H1 (cell line): Measurements from ENCODE around the gene HPS5. TPM values are rescaled to one million over a fixed set of nuclear protein-coding genes. Genes with fewer than 3 reads are reported as not detected.

Experiments
- CTCF ChIA-PET: fragments of 300-600 bp; sonication (Branson Sonifier 250); formaldehyde crosslinking; loops from one replicate; lab custom pipeline; 2021; ENCODE audit not compliant: partially characterized antibody; lab: Charles Lee
- POLR2A ChIA-PET: fragments of 300-600 bp; sonication (Branson Sonifier 250); formaldehyde crosslinking; loops from one replicate; lab custom pipeline; 2021; ENCODE audit warnings: inconsistent platforms; ENCODE audit not compliant: partially characterized antibody; lab: Charles Lee
- DNase-seq, 2 experiments: peaks; one replicate each; pipeline versions ENCODE4 v3.0.0 to v3.0.0-alpha.2; 2010 to 2022; ENCODE audit warnings: low spot score in 2 of 2, low read depth in 1 of 2, mixed read lengths in 1 of 2
- FAIRE-seq: peaks from 2 replicates; lab custom pipeline; 2011; peaks lifted over from hg19 to GRCh38; lab: Jason Lieb, UNC
- H2AFZ ChIP-seq: 2 replicates; pipeline ENCODE4 v1.8.1; 2012; ENCODE audit warnings: low read length, inconsistent platforms
- H2AK5ac ChIP-seq: 2 replicates; pipeline ENCODE4 v1.6.1; 2013; ENCODE audit warnings: low read depth, low read length
- H2BK120ac ChIP-seq: replicated peaks from 2 replicates; pipeline ENCODE3; 2013; ENCODE audit warnings: low read depth, low read length, inconsistent platforms
- H2BK12ac ChIP-seq: 2 replicates; pipeline ENCODE4 v1.6.1; 2013; ENCODE audit warnings: low read depth, low read length
- H2BK15ac ChIP-seq: 2 replicates; pipeline ENCODE4 v1.6.1; 2013; ENCODE audit warnings: low read length
- H2BK20ac ChIP-seq: 2 replicates; pipeline ENCODE4 v1.6.1; 2013; ENCODE audit warnings: low read length
- H2BK5ac ChIP-seq: 2 replicates; pipeline ENCODE4 v1.6.1; 2013; ENCODE audit warnings: low read depth, low read length
- H3K14ac ChIP-seq: 2 replicates; pipeline ENCODE4 v1.6.1; 2013; ENCODE audit warnings: inconsistent platforms; ENCODE audit not compliant: insufficient read length
- H3K18ac ChIP-seq: 2 replicates; pipeline ENCODE4 v1.6.1; 2013; ENCODE audit warnings: low read length; ENCODE audit errors: extremely low read depth
- H3K23ac ChIP-seq: 2 replicates; pipeline ENCODE4 v1.6.1; 2013; ENCODE audit warnings: inconsistent platforms; ENCODE audit not compliant: insufficient read length
- H3K23me2 ChIP-seq: 2 replicates; pipeline ENCODE4 v1.6.1; 2013; ENCODE audit warnings: low read depth, low read length
- H3K27ac ChIP-seq: 2 replicates; pipeline ENCODE4 v1.6.1; 2011; ENCODE audit warnings: low read depth, low read length, inconsistent platforms
- H3K27me3 ChIP-seq, 4 experiments: replicated peaks in 1 of 4; 1 replicate in 1 of 4; 2 replicates in 3 of 4; pipeline versions ENCODE4 v1.6.1 to v1.8.1; 2011 to 2013; ENCODE audit warnings: low read length in 3 of 4, mild to moderate bottlenecking in 3 of 4, inconsistent platforms in 2 of 4, mixed read lengths in 2 of 4, moderate library complexity in 1 of 4; ENCODE audit not compliant: control insufficient read depth in 3 of 4, insufficient read depth in 3 of 4; ENCODE audit errors: extremely low read depth in 1 of 4
- H3K36me3 ChIP-seq, 4 experiments: 2 replicates each; pipeline versions ENCODE4 v1.6.1 to v1.8.1; 2011 to 2013; ENCODE audit warnings: mild to moderate bottlenecking in 4 of 4, low read length in 3 of 4, moderate library complexity in 2 of 4, control low read depth in 1 of 4, inconsistent platforms in 1 of 4; ENCODE audit not compliant: insufficient read depth in 4 of 4, control insufficient read depth in 2 of 4
- H3K4ac ChIP-seq: replicated peaks from 2 replicates; pipeline ENCODE3; 2013; ENCODE audit warnings: low read length, low read depth, mixed read lengths, inconsistent platforms; ENCODE audit not compliant: insufficient read length
- H3K4me1 ChIP-seq, 4 experiments: replicated peaks in 1 of 4; 1 replicate in 1 of 4; 2 replicates in 3 of 4; pipeline versions ENCODE4 v1.6.1 to v1.8.1; 2011 to 2013; ENCODE audit warnings: low read length in 3 of 4, inconsistent platforms in 2 of 4, mixed read lengths in 1 of 4; ENCODE audit not compliant: insufficient read depth in 4 of 4, control insufficient read depth in 3 of 4
- H3K4me2 ChIP-seq, 2 experiments: 2 replicates each; pipeline versions ENCODE4 v1.6.1 to v1.8.1; 2011 to 2013; ENCODE audit warnings: low read depth in 2 of 2, low read length in 2 of 2, control low read depth in 1 of 2, inconsistent platforms in 1 of 2, mild to moderate bottlenecking in 1 of 2; ENCODE audit not compliant: insufficient read depth in 1 of 2
- H3K4me3 ChIP-seq, 4 experiments: fragments of 200-600, 300-600 bp in 1 of 4; sonication (generic), shearing (Covaris generic), sonication (Bioruptor Twin) in 1 of 4; 2 replicates each; pipeline versions ENCODE4 v1.5.1 to v1.8.1; 2011 to 2016; ENCODE audit warnings: low read length in 4 of 4, low read depth in 3 of 4, control low read depth in 2 of 4, inconsistent platforms in 2 of 4, mild to moderate bottlenecking in 2 of 4, mixed read lengths in 1 of 4, moderate library complexity in 1 of 4; ENCODE audit not compliant: insufficient read depth in 2 of 4; ENCODE audit errors: extremely low read depth in 1 of 4
- H3K56ac ChIP-seq: replicated peaks from 2 replicates; pipeline ENCODE3; 2013; ENCODE audit warnings: low read depth, mild to moderate bottlenecking, mixed read lengths, low read length, inconsistent platforms; ENCODE audit not compliant: insufficient read length
- H3K79me1 ChIP-seq: 2 replicates; pipeline ENCODE4 v1.6.1; 2013; ENCODE audit warnings: low read depth, low read length, control low read depth
- H3K79me2 ChIP-seq, 2 experiments: 2 replicates each; pipeline versions ENCODE4 v1.6.1 to v1.8.1; 2012 to 2013; ENCODE audit warnings: low read length in 2 of 2, mild to moderate bottlenecking in 2 of 2, inconsistent platforms in 1 of 2; ENCODE audit not compliant: insufficient read depth in 2 of 2, control insufficient read depth in 1 of 2
- H3K9ac ChIP-seq, 4 experiments: replicated peaks in 1 of 4; 1 replicate in 1 of 4; 2 replicates in 3 of 4; pipeline versions ENCODE4 v1.6.1 to v1.8.1; 2011 to 2013; ENCODE audit warnings: low read depth in 3 of 4, low read length in 3 of 4, control low read depth in 2 of 4, mild to moderate bottlenecking in 2 of 4, moderate library complexity in 2 of 4, inconsistent platforms in 1 of 4; ENCODE audit errors: extremely low read depth in 1 of 4
- H3K9me3 ChIP-seq, 2 experiments: 2 replicates each; pipeline versions ENCODE4 v1.6.1 to v1.8.1; 2012 to 2013; ENCODE audit warnings: mild to moderate bottlenecking in 2 of 2, moderate library complexity in 2 of 2, control low read depth in 1 of 2, inconsistent platforms in 1 of 2, low read depth in 1 of 2, low read length in 1 of 2, mixed read lengths in 1 of 2; ENCODE audit not compliant: insufficient read depth in 2 of 2
- H4K20me1 ChIP-seq, 2 experiments: replicated peaks in 1 of 2; 2 replicates each; pipeline versions ENCODE3 to v1.8.1; 2011 to 2013; ENCODE audit warnings: inconsistent platforms in 2 of 2, low read length in 2 of 2, mild to moderate bottlenecking in 1 of 2; ENCODE audit not compliant: insufficient read depth in 2 of 2, control insufficient read depth in 1 of 2
- H4K5ac ChIP-seq: 2 replicates; pipeline ENCODE4 v1.6.1; 2013; ENCODE audit warnings: low read length, low read depth, mixed read lengths, inconsistent platforms; ENCODE audit not compliant: insufficient read length
- H4K8ac ChIP-seq: 2 replicates; pipeline ENCODE4 v1.8.0; 2013; ENCODE audit warnings: mild to moderate bottlenecking, moderate library complexity, low read length, inconsistent platforms; ENCODE audit not compliant: insufficient read depth; ENCODE audit errors: extremely low read depth
- H4K91ac ChIP-seq: replicated peaks from 2 replicates; pipeline ENCODE3; 2013; ENCODE audit warnings: low read length, mixed read lengths, inconsistent platforms; ENCODE audit not compliant: insufficient read length
- ATF2 ChIP-seq: IDR thresholded peaks from 2 replicates; pipeline ENCODE4 v1.6.1; 2012; ENCODE audit warnings: low read length, inconsistent platforms
- CHD2 ChIP-seq: IDR thresholded peaks from 2 replicates; pipeline ENCODE4 v1.6.1; 2012; ENCODE audit warnings: low read length, improper control_type of control experiment
- NRF1 ChIP-seq: IDR thresholded peaks from 2 replicates; pipeline ENCODE4 v1.6.1; 2011; ENCODE audit warnings: mild to moderate bottlenecking, low read depth, low read length, improper control_type of control experiment
- TBP ChIP-seq: IDR thresholded peaks from 2 replicates; pipeline ENCODE4 v1.6.1; 2011; ENCODE audit warnings: low read depth, low read length, improper control_type of control experiment
- USF2 ChIP-seq: IDR thresholded peaks from 2 replicates; pipeline ENCODE4 v1.6.1; 2011; ENCODE audit warnings: low read length, improper control_type of control experiment
- ZNF274 ChIP-seq: IDR thresholded peaks from 2 replicates; pipeline ENCODE4 v1.7.0; 2012; ENCODE audit warnings: low read length, borderline replicate concordance; ENCODE audit errors: extremely low read depth
- WGBS, 2 experiments: shearing (Covaris generic) in 1 of 2; methylation state at CpG; one replicate each; pipeline versions ENCODE4 v1.1.6 to v1.1.7; 2013 to 2015; ENCODE audit warnings: low lambda C conversion rate in 2 of 2, mixed read lengths in 2 of 2, inconsistent platforms in 1 of 2, low coverage in 1 of 2, missing lambda C conversion rate in 1 of 2; ENCODE audit not compliant: insufficient replicate concordance in 2 of 2, insufficient coverage in 1 of 2, insufficient read length in 1 of 2; ENCODE audit errors: extremely low coverage in 1 of 2, missing lambda C conversion rate in 1 of 2; 5-methylcytosine and 5-hydroxymethylcytosine counted together
- polyA plus RNA-seq, 7 experiments: library from polyadenylated mRNA; depleted of rRNA in 3 of 7; stranded (reverse) in 5 of 7; unstranded in 2 of 7; fragments of >200 nt in 5 of 7; fragments of 200-250 nt in 2 of 7; gene quantifications; 1 replicate in 5 of 7; 2 replicates in 1 of 7; 4 replicates in 1 of 7; pipeline versions ENCODE4 v1.2.1 to v1.2.3, GENCODE V29; 2011 to 2013; ENCODE audit warnings: missing spikeins in 2 of 7, mixed read lengths in 2 of 7
- total RNA-seq: library from RNA; stranded (reverse); fragmentation: NEBNext Ultra II Directional; extraction: Animal tissue kit (Norgen Biotek cat#: 25700); gene quantifications from 2 replicates; pipeline ENCODE4 v1.2.1, GENCODE V29; 2021

The HPS5 gene
- total and polyA plus RNA-seq, 2 of the 8 experiments (the other 6 are each of a cell fraction or from before 2014, with no cell fraction given), result 5.0 to 18.5 TPM

GRCh38 chr11:18365741-18366140 lies 43.8 kb upstream of the HPS5 start:
- Histone ChIP-seq H3K4me2 (no peak overlapping the region), H4K20me1 (no peaks in the 10 kb centered on the region), H2AFZ (no peak overlapping the region), H3K4me3 (no peak overlapping the region), H3K4me1 (no peaks in the 10 kb centered on the region), H2BK12ac (no peak overlapping the region), H3K56ac (no peak overlapping the region), H3K79me2 (no peaks in the 10 kb centered on the region), H2BK120ac (no peak overlapping the region), H3K18ac (no peak overlapping the region), H3K23me2 (no peaks in the 10 kb centered on the region), H3K79me1 (no peaks in the 10 kb centered on the region), H2BK20ac (no peak overlapping the region), H4K8ac (no peak overlapping the region), H3K36me3 (peaks cover 13 to 61% (median 23%) of the 10 kb centered on the region in 4 experiments), H3K4ac (no peak overlapping the region), H3K14ac (no peak overlapping the region), H2AK5ac (no peak overlapping the region), H3K23ac (no peak overlapping the region), H4K5ac (no peak overlapping the region), H3K9me3 (no peaks in the 10 kb centered on the region), H3K27me3 (no peaks in the 10 kb centered on the region), H3K9ac (no peak overlapping the region), H2BK15ac (no peak overlapping the region), H3K27ac (no peak overlapping the region), H2BK5ac (no peak overlapping the region), H4K91ac (no peak overlapping the region)
- ChIA-PET CTCF (interaction anchor here (0.9 kb wide), 1 partner anchor 9 kb away, joined by 3 read pairs; no protein-coding TSS in a partner anchor), POLR2A (no interaction called here)
- TF ChIP-seq ATF2, result no peak
- TF ChIP-seq TBP, result no peak
- TF ChIP-seq ZNF274, result no peak
- no peak for TF ChIP-seq USF2
- no peak for TF ChIP-seq CHD2
- TF ChIP-seq NRF1, result no peak
- WGBS, 2 experiments, result 95% methylated on average over 4 of the region's 4 CpGs; no CpG with 5 or more reads in 1 of the 2 experiments
- FAIRE-seq, result no peak
- DNase-seq, result no peak
